SK-N-SH (cell line): Measurements from ENCODE around the gene CENPVL3. TPM values are rescaled to one million over a fixed set of nuclear protein-coding genes. Genes with fewer than 3 reads are reported as not detected.

Source experiments
- CTCF ChIA-PET: fragments of 300-600, 350-600 bp; formaldehyde crosslinking; extraction: SDS; loops from one replicate; lab custom pipeline; 2021; lab: Yijun Ruan, JAX
- POLR2A ChIA-PET: fragments of 350-600 bp; sonication (Branson Sonifier 250); formaldehyde crosslinking; extraction: SDS; loops from one replicate; lab custom pipeline; 2020; ENCODE audit warnings: antibody characterized with exemption, inconsistent platforms; lab: Yijun Ruan, JAX
- DNase-seq: peaks from one replicate; pipeline ENCODE4 v3.0.0; 2012
- H2AFZ ChIP-seq: fragments of 200-600 bp; sonication (generic); 2 replicates; pipeline ENCODE4 v1.8.1; 2016; ENCODE audit warnings: antibody characterized with exemption, mild to moderate bottlenecking, low read depth
- H3F3A ChIP-seq: fragments of 200-600 bp; sonication (generic); replicated peaks from 2 replicates; pipeline ENCODE3; 2016; ENCODE audit warnings: antibody characterized with exemption, mild to moderate bottlenecking; ENCODE audit not compliant: insufficient read depth
- H3K27ac ChIP-seq, 2 experiments: fragments of 200-500 bp in 1 of 2; fragments of 200-600 bp in 1 of 2; sonication (Bioruptor generic) in 1 of 2; sonication (generic), shearing (Covaris generic) in 1 of 2; 2 replicates each; pipeline versions ENCODE4 v1.5.1 to v1.6.1; 2014 to 2016; ENCODE audit warnings: low read depth in 2 of 2, inconsistent platforms in 1 of 2, low read length in 1 of 2, mild to moderate bottlenecking in 1 of 2, mixed read lengths in 1 of 2
- H3K27me3 ChIP-seq: fragments of 200-600 bp; sonication (generic), shearing (Covaris generic); 2 replicates; pipeline ENCODE4 v1.6.1; 2016; ENCODE audit warnings: mixed run types; ENCODE audit not compliant: insufficient read depth
- H3K36me3 ChIP-seq, 2 experiments: fragments of 200-500 bp in 1 of 2; fragments of 200-600 bp in 1 of 2; sonication (Bioruptor generic) in 1 of 2; sonication (generic) in 1 of 2; replicated peaks in 1 of 2; 2 replicates each; pipeline versions ENCODE3 to v1.5.1; 2014 to 2016; ENCODE audit warnings: low read length in 1 of 2, mild to moderate bottlenecking in 1 of 2; ENCODE audit not compliant: insufficient read depth in 2 of 2, control insufficient read depth in 1 of 2
- H3K4me1 ChIP-seq, 2 experiments: fragments of 200-500 bp in 1 of 2; fragments of 200-600 bp in 1 of 2; sonication (Bioruptor generic) in 1 of 2; sonication (generic), shearing (Covaris generic) in 1 of 2; 2 replicates each; pipeline versions ENCODE4 v1.5.1 to v1.6.1; 2014 to 2016; ENCODE audit warnings: low read depth in 1 of 2, low read length in 1 of 2, mixed run types in 1 of 2; ENCODE audit not compliant: insufficient read depth in 2 of 2, control insufficient read depth in 1 of 2
- H3K4me2 ChIP-seq: fragments of 200-600 bp; sonication (generic), shearing (Covaris generic); 2 replicates; pipeline ENCODE4 v1.6.1; 2017; ENCODE audit warnings: mixed run types
- H3K4me3 ChIP-seq, 2 experiments: fragments of 200-500 bp in 1 of 2; fragments of 200-600 bp in 1 of 2; sonication (Bioruptor generic) in 1 of 2; sonication (generic), shearing (Covaris generic) in 1 of 2; 2 replicates each; pipeline versions ENCODE4 v1.5.1 to v1.8.1; 2014 to 2016; ENCODE audit warnings: low read depth in 2 of 2, inconsistent platforms in 1 of 2, low read length in 1 of 2, mild to moderate bottlenecking in 1 of 2, mixed read lengths in 1 of 2, moderate library complexity in 1 of 2
- H3K79me2 ChIP-seq: fragments of 200-600 bp; sonication (generic); 2 replicates; pipeline ENCODE4 v1.8.1; 2017; ENCODE audit warnings: mild to moderate bottlenecking; ENCODE audit not compliant: insufficient read depth
- H3K9ac ChIP-seq: fragments of 200-600 bp; sonication (generic); 2 replicates; pipeline ENCODE4 v1.6.1; 2017; ENCODE audit warnings: mixed run types
- H3K9me2 ChIP-seq: fragments of 200-600 bp; sonication (generic); 2 replicates; pipeline ENCODE4 v1.6.1; 2017; ENCODE audit warnings: mixed run types
- H3K9me3 ChIP-seq: fragments of 200-600 bp; sonication (generic); 2 replicates; pipeline ENCODE4 v1.6.1; 2017; ENCODE audit warnings: mixed run types, mild to moderate bottlenecking, moderate library complexity
- H4K20me1 ChIP-seq: fragments of 200-600 bp; sonication (generic); 2 replicates; pipeline ENCODE4 v1.6.1; 2017; ENCODE audit warnings: mild to moderate bottlenecking, mixed run types; ENCODE audit not compliant: insufficient read depth
- CHD2 ChIP-seq: fragments of 150-350 bp; IDR thresholded peaks from 2 replicates; pipeline ENCODE4 v1.6.1; 2018; ENCODE audit warnings: low read length; ENCODE audit not compliant: partially characterized antibody
- EP300 ChIP-seq, 2 experiments: IDR thresholded peaks; 2 replicates each; pipeline versions ENCODE4 v1.4.0 to v1.6.1; 2012; ENCODE audit warnings: borderline replicate concordance in 1 of 2, low read depth in 1 of 2, low read length in 1 of 2
- EZH2phosphoT487 ChIP-seq: fragments of 200-600 bp; sonication (generic); IDR thresholded peaks from 2 replicates; pipeline ENCODE4 v1.6.1; 2017; ENCODE audit warnings: low read depth, mixed run types, mild to moderate bottlenecking, antibody characterized with exemption, moderate library complexity, borderline replicate concordance
- JUND ChIP-seq: IDR thresholded peaks from 2 replicates; pipeline ENCODE4 v1.4.0; 2012
- MEF2A ChIP-seq: IDR thresholded peaks from 2 replicates; pipeline ENCODE4 v1.4.0; 2012; ENCODE audit warnings: low read depth, borderline replicate concordance
- NRF1 ChIP-seq: IDR thresholded peaks from 2 replicates; pipeline ENCODE4 v1.6.1; 2012; ENCODE audit warnings: low read depth, mild to moderate bottlenecking, low read length
- POLR2AphosphoS5 ChIP-seq: IDR thresholded peaks from 2 replicates; pipeline ENCODE4 v1.6.1; 2012; ENCODE audit warnings: low read depth, low read length
- RAD21 ChIP-seq: IDR thresholded peaks from 2 replicates; pipeline ENCODE4 v1.6.1; 2012; ENCODE audit warnings: mild to moderate bottlenecking, low read length
- RFX5 ChIP-seq: IDR thresholded peaks from 2 replicates; pipeline ENCODE4 v1.6.1; 2012; ENCODE audit warnings: mild to moderate bottlenecking, improper control_type of control experiment, low read length
- RXRA ChIP-seq: IDR thresholded peaks from 2 replicates; pipeline ENCODE4 v1.4.0; 2012; ENCODE audit warnings: low read depth, mild to moderate bottlenecking, borderline replicate concordance
- SIN3A ChIP-seq: IDR thresholded peaks from 2 replicates; pipeline ENCODE4 v1.6.1; 2012; ENCODE audit warnings: low read depth, mild to moderate bottlenecking, low read length, moderate library complexity, borderline replicate concordance
- TCF12 ChIP-seq: IDR thresholded peaks from 2 replicates; pipeline ENCODE4 v1.4.0; 2012
- WGBS: methylation state at CpG from one replicate; pipeline ENCODE4 v1.1.6; 2017; ENCODE audit warnings: low lambda C conversion rate; 5-methylcytosine and 5-hydroxymethylcytosine counted together
- polyA plus RNA-seq, 3 experiments: library from polyadenylated mRNA; depleted of rRNA; stranded (reverse); fragments of >200 nt; gene quantifications; 2 replicates each; pipeline ENCODE4 v1.2.3, GENCODE V29; 2012
- TF ChIP-seq, protein P1 (sequence below): IDR thresholded peaks from 2 replicates; pipeline ENCODE4; 2012
- TF ChIP-seq, protein P2 (sequence below): IDR thresholded peaks from 2 replicates; pipeline ENCODE4 v1.4.0; 2012; ENCODE audit warnings: low read depth, borderline replicate concordance
- TF ChIP-seq, protein P3 (sequence below): fragments of 150-350 bp; IDR thresholded peaks from 2 replicates; pipeline ENCODE4 v1.6.1; 2016; ENCODE audit warnings: mild to moderate bottlenecking, low read depth, low read length
- TF ChIP-seq, protein P4 (sequence below): fragments of 200-600 bp; sonication (generic); IDR thresholded peaks from 2 replicates; pipeline ENCODE4 v1.6.1; 2017; ENCODE audit warnings: antibody characterized with exemption, mild to moderate bottlenecking, moderate library complexity
- TF ChIP-seq, protein P5 (sequence below): IDR thresholded peaks from 2 replicates; pipeline ENCODE4 v1.4.0; 2012; ENCODE audit warnings: low read depth
- TF ChIP-seq, protein P6 (sequence below): IDR thresholded peaks from 2 replicates; pipeline ENCODE4 v1.4.0; 2012; ENCODE audit warnings: low read depth, borderline replicate concordance

Gene CENPVL3
- polyA plus RNA-seq, 1 of the 3 experiments (the other 2 are of a cell fraction): 0.67 TPM

DNA sequence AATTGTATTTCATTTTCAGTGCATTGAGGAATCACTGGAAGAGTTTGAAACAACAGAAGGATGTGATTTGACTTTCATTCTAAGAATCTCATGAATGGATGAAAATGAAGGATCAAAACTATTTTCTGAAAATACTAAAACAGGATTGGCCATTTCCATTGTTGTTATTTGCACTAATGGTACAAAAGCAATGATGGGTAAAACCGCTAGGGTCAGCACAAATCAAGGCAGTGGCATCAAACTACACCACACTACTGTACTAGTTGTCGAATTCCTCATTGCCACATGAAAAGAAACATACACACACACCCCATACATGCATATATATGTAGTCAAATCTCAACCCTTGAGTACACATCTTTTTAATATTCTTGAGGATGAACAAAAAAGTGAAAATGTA lies 24.7 kb upstream of the CENPVL3 start:
- POLR2A ChIA-PET: no interaction called here
- Histone ChIP-seq H3K79me2 (no peaks in the 10 kb centered on the region), H2AFZ (no peak overlapping the region), H3K4me2 (no peak overlapping the region), H3K9me2 (no peaks in the 10 kb centered on the region), H3K36me3 (no peaks in the 10 kb centered on the region), H3K27me3 (peaks cover 9% of the 10 kb centered on the region; the same call in 1 of the 2 replicates), H3K4me3 (no peak overlapping the region), H3F3A (no peaks in the 10 kb centered on the region), H3K9me3 (no peaks in the 10 kb centered on the region), H3K27ac (no peak overlapping the region), H3K4me1 (no peaks in the 10 kb centered on the region), H4K20me1 (no peaks in the 10 kb centered on the region), H3K9ac (no peak overlapping the region)
- TF ChIP-seq EP300 (IDR thresholded peaks at IDR 0.05; ENCODE audit: borderline replicate concordance in 1 of 2, low read depth in 1 of 2, low read length in 1 of 2): no peak
- TF ChIP-seq, protein P1, sequence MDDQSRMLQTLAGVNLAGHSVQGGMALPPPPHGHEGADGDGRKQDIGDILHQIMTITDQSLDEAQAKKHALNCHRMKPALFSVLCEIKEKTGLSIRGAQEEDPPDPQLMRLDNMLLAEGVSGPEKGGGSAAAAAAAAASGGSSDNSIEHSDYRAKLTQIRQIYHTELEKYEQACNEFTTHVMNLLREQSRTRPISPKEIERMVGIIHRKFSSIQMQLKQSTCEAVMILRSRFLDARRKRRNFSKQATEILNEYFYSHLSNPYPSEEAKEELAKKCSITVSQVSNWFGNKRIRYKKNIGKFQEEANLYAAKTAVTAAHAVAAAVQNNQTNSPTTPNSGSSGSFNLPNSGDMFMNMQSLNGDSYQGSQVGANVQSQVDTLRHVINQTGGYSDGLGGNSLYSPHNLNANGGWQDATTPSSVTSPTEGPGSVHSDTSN: no peak
- TF ChIP-seq, protein P2, sequence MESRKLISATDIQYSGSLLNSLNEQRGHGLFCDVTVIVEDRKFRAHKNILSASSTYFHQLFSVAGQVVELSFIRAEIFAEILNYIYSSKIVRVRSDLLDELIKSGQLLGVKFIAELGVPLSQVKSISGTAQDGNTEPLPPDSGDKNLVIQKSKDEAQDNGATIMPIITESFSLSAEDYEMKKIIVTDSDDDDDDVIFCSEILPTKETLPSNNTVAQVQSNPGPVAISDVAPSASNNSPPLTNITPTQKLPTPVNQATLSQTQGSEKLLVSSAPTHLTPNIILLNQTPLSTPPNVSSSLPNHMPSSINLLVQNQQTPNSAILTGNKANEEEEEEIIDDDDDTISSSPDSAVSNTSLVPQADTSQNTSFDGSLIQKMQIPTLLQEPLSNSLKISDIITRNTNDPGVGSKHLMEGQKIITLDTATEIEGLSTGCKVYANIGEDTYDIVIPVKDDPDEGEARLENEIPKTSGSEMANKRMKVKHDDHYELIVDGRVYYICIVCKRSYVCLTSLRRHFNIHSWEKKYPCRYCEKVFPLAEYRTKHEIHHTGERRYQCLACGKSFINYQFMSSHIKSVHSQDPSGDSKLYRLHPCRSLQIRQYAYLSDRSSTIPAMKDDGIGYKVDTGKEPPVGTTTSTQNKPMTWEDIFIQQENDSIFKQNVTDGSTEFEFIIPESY: no peak
- no peak for TF ChIP-seq RXRA
- no peak for TF ChIP-seq SIN3A
- TF ChIP-seq, protein P3, sequence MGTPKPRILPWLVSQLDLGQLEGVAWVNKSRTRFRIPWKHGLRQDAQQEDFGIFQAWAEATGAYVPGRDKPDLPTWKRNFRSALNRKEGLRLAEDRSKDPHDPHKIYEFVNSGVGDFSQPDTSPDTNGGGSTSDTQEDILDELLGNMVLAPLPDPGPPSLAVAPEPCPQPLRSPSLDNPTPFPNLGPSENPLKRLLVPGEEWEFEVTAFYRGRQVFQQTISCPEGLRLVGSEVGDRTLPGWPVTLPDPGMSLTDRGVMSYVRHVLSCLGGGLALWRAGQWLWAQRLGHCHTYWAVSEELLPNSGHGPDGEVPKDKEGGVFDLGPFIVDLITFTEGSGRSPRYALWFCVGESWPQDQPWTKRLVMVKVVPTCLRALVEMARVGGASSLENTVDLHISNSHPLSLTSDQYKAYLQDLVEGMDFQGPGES: no peak
- TF ChIP-seq, protein P4, sequence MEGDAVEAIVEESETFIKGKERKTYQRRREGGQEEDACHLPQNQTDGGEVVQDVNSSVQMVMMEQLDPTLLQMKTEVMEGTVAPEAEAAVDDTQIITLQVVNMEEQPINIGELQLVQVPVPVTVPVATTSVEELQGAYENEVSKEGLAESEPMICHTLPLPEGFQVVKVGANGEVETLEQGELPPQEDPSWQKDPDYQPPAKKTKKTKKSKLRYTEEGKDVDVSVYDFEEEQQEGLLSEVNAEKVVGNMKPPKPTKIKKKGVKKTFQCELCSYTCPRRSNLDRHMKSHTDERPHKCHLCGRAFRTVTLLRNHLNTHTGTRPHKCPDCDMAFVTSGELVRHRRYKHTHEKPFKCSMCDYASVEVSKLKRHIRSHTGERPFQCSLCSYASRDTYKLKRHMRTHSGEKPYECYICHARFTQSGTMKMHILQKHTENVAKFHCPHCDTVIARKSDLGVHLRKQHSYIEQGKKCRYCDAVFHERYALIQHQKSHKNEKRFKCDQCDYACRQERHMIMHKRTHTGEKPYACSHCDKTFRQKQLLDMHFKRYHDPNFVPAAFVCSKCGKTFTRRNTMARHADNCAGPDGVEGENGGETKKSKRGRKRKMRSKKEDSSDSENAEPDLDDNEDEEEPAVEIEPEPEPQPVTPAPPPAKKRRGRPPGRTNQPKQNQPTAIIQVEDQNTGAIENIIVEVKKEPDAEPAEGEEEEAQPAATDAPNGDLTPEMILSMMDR: no peak
- TF ChIP-seq, protein P5, sequence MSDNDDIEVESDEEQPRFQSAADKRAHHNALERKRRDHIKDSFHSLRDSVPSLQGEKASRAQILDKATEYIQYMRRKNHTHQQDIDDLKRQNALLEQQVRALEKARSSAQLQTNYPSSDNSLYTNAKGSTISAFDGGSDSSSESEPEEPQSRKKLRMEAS: no peak
- TF ChIP-seq RFX5: no peak
- TF ChIP-seq JUND: no peak
- no peak for TF ChIP-seq RAD21
- TF ChIP-seq POLR2AphosphoS5: no peak
- TF ChIP-seq, protein P6, sequence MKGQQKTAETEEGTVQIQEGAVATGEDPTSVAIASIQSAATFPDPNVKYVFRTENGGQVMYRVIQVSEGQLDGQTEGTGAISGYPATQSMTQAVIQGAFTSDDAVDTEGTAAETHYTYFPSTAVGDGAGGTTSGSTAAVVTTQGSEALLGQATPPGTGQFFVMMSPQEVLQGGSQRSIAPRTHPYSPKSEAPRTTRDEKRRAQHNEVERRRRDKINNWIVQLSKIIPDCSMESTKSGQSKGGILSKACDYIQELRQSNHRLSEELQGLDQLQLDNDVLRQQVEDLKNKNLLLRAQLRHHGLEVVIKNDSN: no peak
- TF ChIP-seq TCF12: no peak
- TF ChIP-seq NRF1: no peak
- TF ChIP-seq CHD2: no peak
- TF ChIP-seq MEF2A: no peak
- no peak for TF ChIP-seq EZH2phosphoT487
- WGBS: 2% methylated on average over 2 of the region's 2 CpGs
- CTCF ChIA-PET: interaction anchor here (1.2 kb wide), 1 partner anchor 618 kb away, joined by 6 read pairs; no protein-coding TSS in a partner anchor
- no peak for DNase-seq
